BE2C (cell line): ENCODE data around the gene COIL.
"Not testable (repeated sequence)": the region's sequence is repeated elsewhere in the genome, so short reads cannot be mapped to it uniquely, and the experiment has no call there.

ENCODE experiments used
- DNase-seq: peaks from one replicate; pipeline ENCODE4 v3.0.0-alpha.2; 2020
- H3K27me3 ChIP-seq: fragments of 250-450 bp; sonication (Bioruptor Pico); 2 replicates; pipeline ENCODE4 v1.5.1; 2020; ENCODE audit warnings: mild to moderate bottlenecking
- H3K36me3 ChIP-seq: fragments of 250-450 bp; sonication (Bioruptor Pico); 2 replicates; pipeline ENCODE4 v1.5.1; 2020; ENCODE audit warnings: mild to moderate bottlenecking
- H3K4me1 ChIP-seq: fragments of 250-450 bp; sonication (Bioruptor Pico); 2 replicates; pipeline ENCODE4 v1.5.1; 2020
- H3K4me3 ChIP-seq: 2 replicates; pipeline ENCODE4 v1.5.1; 2011; ENCODE audit warnings: low read depth, low read length
- H3K9me3 ChIP-seq: fragments of 250-450 bp; sonication (Bioruptor Pico); 2 replicates; pipeline ENCODE4 v1.5.1; 2020
- CTCF ChIP-seq: IDR thresholded peaks from 2 replicates; pipeline ENCODE4 v1.5.1; 2012; ENCODE audit warnings: mild to moderate bottlenecking, low read depth, low read length

COIL gene

DNA sequence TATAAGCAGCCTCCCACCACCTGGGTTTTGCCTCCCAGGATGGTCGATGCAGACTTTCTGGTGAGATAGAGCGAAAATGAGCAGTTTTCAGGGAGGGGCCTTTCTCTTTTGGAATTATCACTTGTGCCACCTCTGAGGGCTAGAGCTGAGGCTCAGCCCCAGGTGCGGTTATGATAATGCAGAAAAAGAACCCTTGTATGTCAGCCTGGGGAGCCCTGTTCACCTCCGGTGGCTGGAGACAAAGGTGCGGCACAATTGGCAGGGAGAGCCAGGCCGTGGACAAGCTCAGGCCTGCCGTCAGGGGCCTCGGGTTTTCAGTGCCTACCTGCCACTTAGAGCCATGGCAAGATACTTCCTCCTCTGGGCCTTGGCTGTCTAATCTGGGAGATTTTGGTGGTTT is 21.5 kb upstream of the COIL start:
- DNase-seq: no peak
- no peaks in the 10 kb centered on the region for H3K27me3 ChIP-seq
- no peak for TF ChIP-seq CTCF

DNA sequence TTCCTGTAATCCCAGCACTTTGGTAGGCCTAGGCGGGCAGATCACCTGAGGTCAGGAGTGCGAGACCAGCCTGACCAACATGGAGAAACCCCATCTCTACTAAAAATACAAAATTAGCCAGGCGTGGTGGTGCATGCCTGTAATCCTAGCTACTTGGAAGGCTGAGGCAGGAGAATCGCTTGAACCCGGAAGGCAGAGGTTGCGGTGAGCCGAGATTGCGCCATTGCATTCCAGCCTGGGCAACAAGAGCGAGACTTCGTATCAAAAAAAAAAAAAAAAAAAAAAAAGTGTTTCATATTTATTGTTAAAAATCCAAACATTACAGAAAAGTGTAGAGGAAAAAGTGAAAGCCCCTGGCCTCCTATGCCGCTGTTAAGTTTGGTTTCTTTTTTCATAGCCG is 19.7 kb upstream of the COIL start:
- not testable (repeated sequence) for H3K36me3 ChIP-seq, H3K27me3 ChIP-seq, H3K4me1 ChIP-seq, H3K4me3 ChIP-seq, DNase-seq, H3K9me3 ChIP-seq

More for the DNA sequence above, 21.5 kb upstream of the COIL start:
- no peaks in the 10 kb centered on the region for H3K4me1 ChIP-seq
- peaks cover 3% of the 10 kb centered on the region; the same call in 1 of the 2 replicates for H3K36me3 ChIP-seq
- no peak overlapping the region for H3K4me3 ChIP-seq
- no peaks in the 10 kb centered on the region for H3K9me3 ChIP-seq

DNA sequence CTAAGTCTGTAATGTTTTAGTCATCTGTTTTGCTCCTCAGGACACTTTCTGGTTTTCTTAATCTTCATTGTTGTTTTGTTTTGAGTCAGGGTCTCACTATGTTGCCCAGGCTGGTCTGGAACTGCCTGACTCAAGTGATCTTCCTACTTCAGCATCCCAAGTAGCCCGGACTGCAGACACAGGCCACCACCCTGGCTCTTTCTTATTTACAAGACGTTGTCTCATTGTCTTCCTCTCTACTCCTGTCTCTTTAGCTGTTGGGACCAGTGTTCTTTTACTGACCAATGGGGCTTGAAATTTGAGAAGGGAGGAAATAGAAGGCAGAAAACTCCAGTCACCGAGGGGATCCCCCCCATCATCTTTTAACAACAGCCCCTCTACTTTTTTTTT is 18.2 kb upstream of the COIL start:
- Histone ChIP-seq H3K36me3 (no peaks in the 10 kb centered on the region), H3K4me1 (no peaks in the 10 kb centered on the region), H3K9me3 (no peaks in the 10 kb centered on the region), H3K4me3 (peak overlapping the region; percentile 79), H3K27me3 (no peaks in the 10 kb centered on the region)
- TF ChIP-seq CTCF: no peak
- DNase-seq: no peak

DNA sequence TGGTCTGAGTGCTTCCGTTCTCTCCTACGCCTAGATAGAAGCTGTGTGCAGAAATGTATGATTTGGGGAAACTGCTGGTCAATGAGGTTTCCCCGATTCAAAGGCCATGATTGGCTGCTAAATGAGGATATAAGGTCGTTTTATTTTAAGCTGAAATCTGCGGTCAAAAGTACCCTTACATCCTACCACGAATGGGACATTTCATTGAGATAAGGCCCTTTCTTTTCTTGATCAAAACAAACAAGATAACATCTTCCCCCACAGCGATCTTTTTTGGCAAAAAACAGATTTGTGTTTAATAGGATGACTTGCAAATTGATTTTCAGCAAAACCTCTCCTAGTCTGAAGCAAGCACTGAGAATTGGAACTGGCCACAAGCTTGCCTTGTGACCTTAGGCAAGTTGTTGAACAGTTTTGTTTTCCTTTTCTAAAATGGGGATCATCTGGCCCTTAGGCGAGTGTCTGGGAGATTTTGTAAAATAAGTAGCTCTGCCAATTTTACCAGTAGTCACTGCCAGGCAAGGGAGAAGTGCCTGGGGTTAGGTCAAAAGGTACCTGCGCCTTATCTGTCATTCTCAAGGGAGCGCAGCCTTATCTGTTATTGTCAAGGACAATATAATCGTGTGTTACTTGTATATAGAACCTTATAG is 17.7 kb upstream of the COIL start:
- peak; percentile 57 for DNase-seq
- TF ChIP-seq CTCF: no peak
- Histone ChIP-seq H3K36me3 (no peaks in the 10 kb centered on the region), H3K4me3 (peak overlapping the region; percentile 79), H3K4me1 (no peaks in the 10 kb centered on the region), H3K27me3 (no peaks in the 10 kb centered on the region), H3K9me3 (no peaks in the 10 kb centered on the region)

- Histone ChIP-seq H3K9me3 (no peaks in the 10 kb centered on the region), H3K4me1 (no peaks in the 10 kb centered on the region), H3K4me3 (peak within 1 kb of the TSS; percentile 79), H3K27me3 (no peaks in the 10 kb centered on the region), H3K36me3 (no peaks in the 10 kb centered on the region)
- TF ChIP-seq CTCF: no peak
- peak; percentile 91 for DNase-seq
These were observed 17.0 kb upstream of the COIL start, which contains the start of gene SCPEP1 for GRCh38 chr17:56977673-56978395. TSS of gene SCPEP1 (plus strand) at chr17:56978131. CDS start at chr17:56978160, 29 bp downstream.

DNA sequence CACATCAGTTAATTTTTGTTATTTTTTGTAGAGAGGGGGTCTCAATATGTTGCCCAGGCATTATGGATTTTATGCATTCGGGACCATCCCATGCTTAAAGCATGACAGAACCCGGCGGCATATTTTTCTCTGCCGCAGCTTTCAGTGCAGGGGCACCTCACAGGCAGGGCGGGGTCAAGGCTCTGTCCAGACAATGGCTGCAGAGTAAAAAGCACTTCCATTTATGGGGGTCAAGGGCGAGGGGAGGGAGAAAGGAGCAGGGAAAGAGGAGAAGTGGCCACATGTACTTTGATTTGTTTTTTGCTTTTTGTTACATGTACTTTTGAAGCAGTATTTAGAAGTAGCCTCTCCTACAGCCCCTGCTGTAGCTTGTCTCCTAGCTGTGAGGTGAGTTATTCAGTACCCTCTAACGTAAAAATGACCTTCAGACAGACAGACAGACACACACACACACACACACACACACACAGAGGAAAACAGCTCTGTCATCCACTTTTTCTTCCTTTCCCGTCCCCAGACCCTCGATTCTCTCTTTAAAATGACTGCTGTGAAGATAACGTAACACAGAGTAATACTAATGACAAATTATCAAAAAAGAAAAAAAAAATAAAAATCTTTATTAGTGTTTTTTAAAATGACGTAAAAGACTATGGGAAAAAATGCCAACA is 16.2 kb upstream of the COIL start:
- no peaks in the 10 kb centered on the region for H3K9me3 ChIP-seq
- H3K36me3 ChIP-seq: no peaks in the 10 kb centered on the region
- no peaks in the 10 kb centered on the region for H3K4me1 ChIP-seq
- DNase-seq: no peak
- H3K4me3 ChIP-seq: peak overlapping the region; percentile 79
- no peaks in the 10 kb centered on the region for H3K27me3 ChIP-seq
- TF ChIP-seq CTCF: no peak
